ENCODE results near the gene NUDT4.

DNA sequence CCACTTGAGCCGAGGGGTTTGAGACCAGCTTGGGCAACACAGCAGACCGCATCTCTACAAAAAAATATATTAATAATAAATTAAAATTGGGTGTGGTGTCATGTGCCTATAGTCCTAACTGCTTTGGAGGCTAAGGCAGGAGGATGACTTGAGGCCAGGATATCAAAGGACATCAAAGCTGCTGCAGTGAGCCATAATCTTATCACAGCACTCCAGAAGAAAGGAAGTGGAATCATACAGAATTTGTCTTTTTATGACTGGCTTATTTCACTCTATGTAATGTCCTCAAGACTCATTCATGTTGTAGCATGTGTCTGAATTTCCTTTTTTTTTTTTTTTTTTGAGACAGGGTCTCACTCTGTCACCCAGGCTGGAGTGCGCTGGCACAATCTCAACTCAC is 43.9 kb upstream of the NUDT4 start:
- TF ChIP-seq POLR2A (IDR thresholded peaks at IDR 0.05; ENCODE audit: low read depth, low read length) (no peak), MYC (IDR thresholded peaks at IDR 0.05; ENCODE audit: low read depth, low read length) (no peak), CTCF (IDR thresholded peaks at IDR 0.05; ENCODE audit: extremely low read depth in 1 of 2, insufficient read depth in 1 of 2, low read depth in 1 of 2, low read length in 2 of 2) (no peak)
